HG03460 (cell line): ENCODE measurements around the gene CLSTN2.

Experiments
- ATAC-seq: cut with Tn5 transposase; IDR thresholded peaks from one replicate; pipeline ENCODE4 v1.9.1; 2021; ENCODE audit not compliant: unreplicated experiment

The CLSTN2 gene

DNA sequence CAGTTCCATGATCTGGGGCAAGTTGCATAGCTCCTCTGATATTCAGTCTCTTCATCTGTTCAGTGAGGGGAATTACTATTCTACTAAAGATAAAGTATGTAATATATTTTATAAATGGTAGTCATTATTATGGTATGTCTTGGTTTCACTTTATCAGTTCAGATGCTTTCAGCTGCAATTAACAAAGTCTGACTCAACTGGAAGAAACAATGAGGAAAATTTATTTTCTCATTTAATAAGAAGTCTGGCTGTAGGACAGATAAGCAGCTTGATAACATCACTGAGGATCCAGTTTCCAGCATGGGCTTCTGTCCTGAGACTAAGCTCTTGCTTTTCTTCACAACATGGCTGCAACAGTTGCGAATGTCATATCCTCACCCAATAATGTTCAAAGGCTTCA, 388.6 kb downstream of the CLSTN2 start:
- ATAC-seq, result no peak

GRCh38 chr3:140332131-140332530, 397.1 kb downstream of the CLSTN2 start:
- ATAC-seq, result no peak

- ATAC-seq, result no peak
Measured at GRCh38 chr3:140334132-140334929, 399.3 kb downstream of the CLSTN2 start.

DNA sequence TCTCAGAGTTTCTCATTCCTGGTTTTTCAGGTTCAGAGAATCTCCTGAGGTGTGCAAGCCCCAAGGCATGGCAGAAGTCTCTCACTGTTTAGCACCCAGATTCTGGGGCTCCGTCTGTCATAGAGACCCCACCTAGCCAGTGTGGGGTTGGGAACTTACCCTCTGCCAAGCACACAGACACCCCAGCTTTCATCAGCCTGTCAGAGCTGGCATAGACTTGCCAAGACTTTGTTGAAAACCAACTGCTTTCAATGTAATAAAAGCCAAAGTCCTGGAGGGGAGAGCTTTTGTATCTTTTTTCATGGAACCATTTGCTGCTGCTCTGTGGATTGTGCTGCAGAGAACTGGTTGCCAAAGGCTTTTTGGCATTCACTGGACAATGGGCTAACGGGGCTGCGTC, 401.5 kb downstream of the CLSTN2 start:
- ATAC-seq, result no peak

- ATAC-seq, result no peak
Measured at GRCh38 chr3:140338916-140339315, 403.9 kb downstream of the CLSTN2 start.

DNA sequence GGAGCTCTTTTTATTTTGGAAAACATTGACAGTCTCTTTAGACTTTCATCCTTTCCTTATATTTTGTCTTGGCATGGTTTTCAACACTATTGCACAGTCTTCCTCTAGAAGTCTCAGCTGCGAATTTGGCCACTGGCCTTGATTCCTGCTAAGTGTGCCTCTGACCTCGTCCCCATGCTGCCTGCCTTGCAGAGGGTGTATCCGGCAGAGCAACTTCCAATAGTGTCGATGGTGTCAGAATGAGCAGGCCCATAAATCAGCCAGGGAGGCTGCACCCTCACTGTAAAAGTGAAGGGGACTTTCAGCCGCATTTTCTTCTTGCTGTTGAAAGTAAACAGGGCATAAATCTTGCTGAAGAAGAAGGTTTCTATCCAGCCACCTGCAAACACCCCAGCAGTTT, 406.2 kb downstream of the CLSTN2 start:
- no peak for ATAC-seq

DNA sequence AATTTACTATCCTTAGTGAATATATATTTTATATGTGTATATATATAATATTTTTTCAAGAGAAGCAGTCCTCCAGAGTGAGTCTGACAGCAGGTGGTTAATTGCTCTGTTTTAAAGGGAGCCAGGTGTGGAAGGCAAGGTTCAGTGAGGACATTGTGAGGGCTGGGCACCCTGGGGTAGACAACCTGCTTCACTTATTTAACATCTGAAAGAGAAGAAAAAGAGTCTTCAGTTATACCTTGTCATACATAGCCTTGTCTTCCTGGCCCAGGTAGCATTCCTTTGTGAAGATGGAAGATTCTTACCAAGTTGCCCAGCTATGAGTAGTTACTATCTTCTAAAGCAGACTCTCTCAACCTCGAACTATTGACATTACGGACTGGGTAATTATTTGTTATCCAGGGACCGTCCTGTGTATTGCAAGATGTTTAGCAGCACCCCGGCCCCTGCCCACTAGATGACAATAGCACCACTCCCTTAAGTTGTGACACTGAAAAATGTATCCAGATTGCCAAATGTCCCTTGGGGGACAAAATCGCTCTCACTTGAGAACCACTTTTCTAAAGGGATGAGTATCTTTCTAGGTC, 406.9 kb downstream of the CLSTN2 start:
- ATAC-seq, result no peak

DNA sequence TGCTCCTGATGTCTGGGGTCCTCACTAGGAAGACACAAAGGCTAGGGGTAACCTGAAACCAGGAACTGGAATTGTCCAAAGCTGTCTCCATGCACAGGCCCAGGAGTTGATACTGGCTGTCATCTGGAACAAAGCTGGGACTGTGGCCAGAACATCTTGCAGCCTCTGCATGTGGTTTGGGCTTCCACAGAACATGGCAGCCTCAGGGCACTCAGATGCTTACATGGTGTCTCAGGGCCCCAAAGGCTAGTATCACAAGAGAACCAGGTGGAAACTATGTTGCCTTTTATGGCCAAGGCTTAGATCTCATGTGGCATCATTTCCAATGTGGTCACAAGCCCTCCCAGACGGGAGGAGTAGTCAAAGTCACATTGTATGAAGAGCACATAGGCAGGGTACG, 407.7 kb downstream of the CLSTN2 start:
- no peak for ATAC-seq

DNA sequence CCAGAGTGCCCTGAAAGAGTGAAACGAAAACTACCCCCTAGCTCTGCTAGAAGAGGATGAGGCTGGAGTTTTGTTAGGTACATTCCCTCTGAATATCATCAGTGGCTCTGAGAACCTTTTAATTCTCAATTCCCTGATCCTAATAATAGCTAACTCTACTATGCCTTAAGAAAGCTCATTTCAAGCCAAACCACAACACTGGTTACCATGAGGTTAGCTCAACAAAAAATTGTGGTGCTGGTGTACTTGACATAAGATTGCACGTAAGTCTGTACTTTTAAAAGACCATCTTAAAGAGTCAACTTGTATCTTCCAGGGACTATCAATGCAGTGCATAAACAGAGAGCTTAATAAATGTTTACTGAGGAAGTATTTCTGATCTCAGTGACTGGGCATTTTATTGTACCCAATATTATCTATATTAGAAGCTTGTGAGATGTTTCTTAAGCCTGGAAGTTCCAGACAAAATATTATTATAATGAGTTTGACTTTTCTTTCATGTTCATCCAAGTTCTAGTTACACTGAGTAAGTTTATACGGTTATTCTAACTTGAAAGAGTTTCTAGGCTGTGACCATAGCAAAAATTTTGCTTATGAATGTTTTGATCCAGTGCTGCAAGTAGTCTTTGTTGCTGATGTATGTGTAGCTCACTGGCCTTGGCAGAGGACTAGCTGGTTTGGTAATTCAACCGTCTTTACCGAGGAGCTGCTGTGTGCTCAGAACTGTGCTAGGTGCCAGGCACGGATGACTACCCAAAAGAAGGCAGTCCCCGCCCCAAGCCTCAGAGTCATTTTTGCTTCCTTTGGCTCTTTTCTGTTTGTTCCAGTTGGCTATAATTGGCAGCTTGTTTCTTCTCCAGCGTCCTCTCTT, 408.5 kb downstream of the CLSTN2 start:
- ATAC-seq, result no peak

DNA sequence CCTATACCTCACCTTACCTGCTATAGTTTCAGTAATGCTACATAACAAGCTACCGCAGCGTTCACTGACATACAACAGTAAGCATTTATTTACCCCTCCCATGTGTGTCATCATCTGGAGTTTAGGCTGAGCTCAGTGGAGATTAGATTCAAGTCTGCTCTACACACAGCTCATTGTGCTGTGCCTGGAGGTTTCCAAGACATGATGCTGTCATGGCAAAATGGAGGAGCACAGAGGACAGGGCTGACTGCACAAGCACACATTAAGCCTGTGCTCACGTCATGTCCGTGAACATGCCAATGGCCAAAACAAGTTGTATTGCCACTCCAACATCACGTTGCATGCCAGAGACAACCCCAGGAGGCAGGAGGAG, 409.1 kb downstream of the CLSTN2 start:
- no peak for ATAC-seq

GRCh38 chr3:140344601-140345205, 409.7 kb downstream of the CLSTN2 start:
- no peak for ATAC-seq

GRCh38 chr3:140347151-140347550, 412.2 kb downstream of the CLSTN2 start:
- ATAC-seq, result no peak

DNA sequence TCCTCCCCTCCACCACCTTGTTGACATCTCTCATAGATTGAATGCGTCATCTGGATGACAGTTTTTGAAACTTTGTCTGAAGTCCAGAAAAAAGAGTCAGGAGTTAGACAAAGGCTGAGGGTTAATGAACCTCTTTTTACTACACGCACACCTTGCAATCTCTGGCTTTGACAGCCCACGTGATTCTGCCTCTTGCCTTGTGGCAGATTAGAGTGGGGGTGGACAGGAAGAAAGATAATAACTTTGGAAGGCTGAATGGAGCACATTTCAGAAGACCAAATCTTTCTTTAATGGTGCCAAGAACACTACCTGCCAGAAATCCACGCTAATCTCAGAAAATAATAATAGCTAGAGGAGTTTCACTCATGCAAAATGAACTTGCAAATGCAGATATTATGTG, 415.0 kb downstream of the CLSTN2 start:
- ATAC-seq, result no peak

- ATAC-seq, result no peak
Measured at GRCh38 chr3:140351466-140351865, 416.5 kb downstream of the CLSTN2 start.

DNA sequence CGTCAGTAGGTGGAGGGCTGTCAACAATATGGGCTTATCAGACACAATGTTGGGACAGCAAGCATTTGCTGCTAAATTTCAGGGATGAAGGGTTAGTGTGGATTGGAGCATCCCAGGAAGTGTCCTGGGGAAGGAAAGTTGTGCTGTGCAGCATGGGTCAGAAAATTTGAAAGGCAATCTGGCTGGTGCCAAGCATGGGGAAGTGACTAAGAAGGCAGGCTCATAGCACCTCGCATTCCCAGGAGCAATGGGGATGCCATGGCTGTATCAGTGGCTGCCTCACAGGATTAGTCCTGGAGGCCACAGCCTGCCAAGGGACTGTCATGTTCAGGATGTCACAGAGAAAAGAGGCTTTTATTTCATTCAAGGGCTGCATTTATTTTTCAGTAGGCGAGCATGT, 420.5 kb downstream of the CLSTN2 start:
- no peak for ATAC-seq

DNA sequence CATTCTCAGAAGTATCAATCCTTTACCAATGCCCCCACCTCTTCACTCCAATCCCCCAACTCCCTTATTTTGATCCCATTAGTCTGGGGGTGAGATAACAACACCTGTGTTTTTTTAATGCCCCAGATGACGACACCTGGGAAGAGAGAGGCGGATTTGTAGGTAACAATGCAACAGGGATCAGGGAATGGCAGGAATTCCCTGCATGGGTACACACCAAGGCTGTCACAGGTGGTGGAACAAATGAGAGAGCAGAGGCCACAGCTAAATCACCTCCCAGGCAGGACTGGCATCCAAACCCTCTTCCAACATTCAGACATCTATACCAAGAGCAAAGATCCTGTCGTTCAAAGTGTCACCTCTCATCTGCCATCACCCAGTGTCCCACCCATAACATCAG, 423.7 kb downstream of the CLSTN2 start:
- no peak for ATAC-seq

GRCh38 chr3:140359233-140359995, 424.4 kb downstream of the CLSTN2 start:
- no peak for ATAC-seq

DNA sequence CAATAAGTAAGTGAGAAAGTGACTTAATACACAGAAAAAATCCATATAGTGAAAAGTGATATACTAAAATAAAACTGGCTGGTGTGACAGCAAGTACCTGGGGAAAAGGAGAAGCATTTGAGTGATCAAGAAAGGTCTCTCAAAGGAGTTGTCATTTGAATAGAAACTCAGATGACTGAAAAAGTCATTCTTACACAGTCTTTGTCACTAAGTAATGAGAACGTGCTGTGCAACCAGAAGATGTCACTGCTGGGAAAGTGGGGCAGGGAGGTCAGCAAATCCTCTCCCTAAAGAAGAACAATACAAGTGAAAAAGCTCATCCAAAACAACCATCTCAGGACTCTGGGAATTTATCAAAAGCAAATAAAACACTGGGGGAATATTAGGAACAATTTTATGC, 425.3 kb downstream of the CLSTN2 start:
- no peak for ATAC-seq

DNA sequence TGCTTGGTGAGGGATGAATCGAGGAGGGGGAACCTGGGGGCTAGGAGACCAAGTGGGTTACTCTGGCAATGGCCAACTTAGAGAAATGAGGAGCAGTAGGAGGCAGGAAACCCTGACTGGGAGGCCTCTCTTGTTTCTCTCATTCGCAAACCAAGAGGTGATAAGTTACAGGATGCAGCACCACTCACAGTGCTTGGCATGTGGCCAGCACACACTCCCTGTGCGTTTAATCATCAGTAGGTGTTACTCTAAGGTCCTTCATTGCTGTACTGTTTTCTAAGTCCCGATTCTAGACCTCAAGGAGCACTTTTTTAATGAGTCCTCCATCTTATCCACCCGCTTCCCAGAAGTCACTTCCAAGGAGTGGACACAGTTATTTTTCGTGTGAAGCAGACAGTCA, 428.8 kb downstream of the CLSTN2 start:
- no peak for ATAC-seq

- no peak for ATAC-seq
Measured at GRCh38 chr3:140365872-140366697, 431.1 kb downstream of the CLSTN2 start.
